Transverse colon (tissue), 4 donors: ENCODE data around the gene ARFGAP3.

ENCODE experiments used
- CTCF ChIP-seq, 5 experiments: fragments of 200-600 bp in 3 of 5; fragments of 450-650 bp in 2 of 5; sonication (generic) in 3 of 5; IDR thresholded peaks; 1 replicate in 2 of 5; 2 replicates in 3 of 5; pipeline ENCODE4 v1.5.1; 2016 to 2017; ENCODE audit warnings: antibody characterized with exemption in 5 of 5, inconsistent platforms in 3 of 5, mild to moderate bottlenecking in 2 of 5, moderate library complexity in 1 of 5
- EP300 ChIP-seq: sonication (generic); formaldehyde crosslinking; IDR thresholded peaks from one replicate; pipeline ENCODE4 v1.6.1; 2017; ENCODE audit warnings: antibody characterized with exemption, low read depth
- POLR2A ChIP-seq: fragments of 450-650 bp; IDR thresholded peaks from one replicate; pipeline ENCODE4 v1.6.1; 2016; ENCODE audit warnings: antibody characterized with exemption, mild to moderate bottlenecking, moderate library complexity
- POLR2AphosphoS5 ChIP-seq, 3 donors: sonication (generic); formaldehyde crosslinking; IDR thresholded peaks; one replicate each; pipeline ENCODE4 v1.6.1; 2016; ENCODE audit warnings: antibody characterized with exemption in 3 of 3

DNA sequence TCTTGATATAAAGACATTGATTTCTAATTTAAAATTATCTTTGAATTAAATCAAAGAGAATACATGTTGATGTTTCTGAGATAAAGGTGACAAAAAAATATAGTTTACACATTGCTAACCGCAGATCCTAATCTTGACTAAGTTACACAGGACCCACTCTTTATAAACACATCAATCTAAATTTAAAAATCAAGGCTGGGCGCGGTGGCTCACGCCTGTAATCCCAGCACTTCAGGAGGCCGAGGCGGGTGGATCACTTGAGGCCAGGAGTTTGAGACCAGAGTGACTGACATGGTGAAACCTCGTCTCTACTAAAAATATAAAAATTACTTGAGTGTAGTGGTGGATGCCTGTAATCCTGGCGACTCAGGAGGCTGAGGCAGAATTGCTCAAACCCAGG lies 1.9 kb downstream of the ARFGAP3 start:
- TF ChIP-seq CTCF (IDR thresholded peaks at IDR 0.05): no peak
- TF ChIP-seq EP300: no peak
- TF ChIP-seq POLR2A: no peak
- no peak for TF ChIP-seq POLR2AphosphoS5 (IDR thresholded peaks at IDR 0.05)
